WTC11 (cell line): ENCODE measurements around the gene COX6A1.

ENCODE experiments used
- ATF2 ChIP-seq: sonication (generic); formaldehyde crosslinking; IDR thresholded peaks from 2 replicates; pipeline ENCODE4 v1.8.1; 2022; ENCODE audit warnings: low read depth, missing genetic modification reagents, borderline replicate concordance
- CTCF ChIP-seq: fragments of 200-600 bp; IDR thresholded peaks from 2 replicates; pipeline ENCODE4 v1.8.0; 2022; ENCODE audit warnings: antibody characterized with exemption
- ETV6 ChIP-seq: sonication (generic); formaldehyde crosslinking; IDR thresholded peaks from 2 replicates; pipeline ENCODE4 v1.8.1; 2022; ENCODE audit warnings: mild to moderate bottlenecking, missing genetic modification reagents
- FOXK1 ChIP-seq: sonication (generic); formaldehyde crosslinking; IDR thresholded peaks from 2 replicates; pipeline ENCODE4 v1.8.0; 2022; ENCODE audit warnings: mild to moderate bottlenecking, moderate library complexity, missing genetic modification reagents
- GRHL2 ChIP-seq: fragments of 250-450 bp; sonication (Bioruptor Pico); IDR thresholded peaks from 2 replicates; pipeline ENCODE4 v1.8.0; 2022; ENCODE audit warnings: mild to moderate bottlenecking, moderate library complexity; ENCODE audit not compliant: insufficient replicate concordance, severe bottlenecking
- MAX ChIP-seq: sonication (generic); formaldehyde crosslinking; IDR thresholded peaks from 2 replicates; pipeline ENCODE4 v1.8.0; 2022; ENCODE audit warnings: mild to moderate bottlenecking, missing genetic modification reagents
- ZNF121 ChIP-seq: sonication (generic); formaldehyde crosslinking; IDR thresholded peaks from 2 replicates; pipeline ENCODE4 v1.8.0; 2023; ENCODE audit warnings: missing genetic modification reagents
- ZNF138 ChIP-seq: sonication (generic); formaldehyde crosslinking; conservative IDR thresholded peaks from 2 replicates; pipeline ENCODE4 v1.8.1; 2022; ENCODE audit warnings: mild to moderate bottlenecking, moderate library complexity, missing genetic modification reagents
- ZNF512 ChIP-seq: sonication (generic); formaldehyde crosslinking; IDR thresholded peaks from 2 replicates; pipeline ENCODE4 v1.8.1; 2022; ENCODE audit warnings: missing genetic modification reagents, borderline replicate concordance
- ZNF532 ChIP-seq: fragments of 250-450 bp; sonication (Bioruptor Pico); IDR thresholded peaks from 2 replicates; pipeline ENCODE4 v1.9.0; 2021; ENCODE audit warnings: mild to moderate bottlenecking, borderline replicate concordance

GRCh38 chr12:120428597-120429229 is 9.2 kb upstream of the COX6A1 start:
- TF ChIP-seq ZNF512 = no peak
- TF ChIP-seq GRHL2 (CRISPR knock-in tag) = no peak
- TF ChIP-seq CTCF = no peak
- TF ChIP-seq ZNF532 (CRISPR knock-in tag) = no peak
- no peak for TF ChIP-seq ETV6 (CRISPR knock-in tag)
- TF ChIP-seq FOXK1 (CRISPR knock-in tag) = no peak
- TF ChIP-seq ZNF121 (CRISPR knock-in tag) = no peak
- TF ChIP-seq MAX (CRISPR knock-in tag) = no peak
- TF ChIP-seq ZNF138 (CRISPR knock-in tag) = no peak
- TF ChIP-seq ATF2 = no peak
